Neutrophil (primary cell): ENCODE results near the gene EML6.

ENCODE experiments used
- H3K27ac ChIP-seq: fragments of 200-600 bp; sonication (generic); 2 replicates; pipeline ENCODE4 v1.5.1; 2016; ENCODE audit warnings: mild to moderate bottlenecking, moderate library complexity
- H3K27me3 ChIP-seq: fragments of 200-600 bp; sonication (generic); 2 replicates; pipeline ENCODE4 v1.6.0; 2016; ENCODE audit warnings: mild to moderate bottlenecking
- H3K36me3 ChIP-seq: fragments of 200-600 bp; sonication (generic); 2 replicates; pipeline ENCODE4 v1.5.1; 2017
- H3K4me1 ChIP-seq, 2 experiments: fragments of 200-600 bp in 1 of 2; sonication (generic) in 1 of 2; 1 replicate in 1 of 2; 2 replicates in 1 of 2; pipeline versions ENCODE4 v1.5.1 to v1.6.1; 2013 to 2016; ENCODE audit warnings: low read depth in 1 of 2, low read length in 1 of 2, mild to moderate bottlenecking in 1 of 2, moderate library complexity in 1 of 2; ENCODE audit not compliant: control insufficient read depth in 1 of 2, insufficient read depth in 1 of 2
- H3K4me3 ChIP-seq, 2 experiments: fragments of 200-600 bp in 1 of 2; sonication (generic) in 1 of 2; 1 replicate in 1 of 2; 2 replicates in 1 of 2; pipeline ENCODE4 v1.5.1; 2013 to 2016; ENCODE audit warnings: low read depth in 1 of 2, low read length in 1 of 2, mild to moderate bottlenecking in 1 of 2, moderate library complexity in 1 of 2
- H3K9me3 ChIP-seq: fragments of 200-600 bp; sonication (generic); 2 replicates; pipeline ENCODE4 v1.5.1; 2016
- TF ChIP-seq, protein P1 (sequence below): fragments of 200-600 bp; sonication (generic); IDR thresholded peaks from 2 replicates; pipeline ENCODE4 v1.5.1; 2016; ENCODE audit warnings: antibody characterized with exemption

Gene EML6

GRCh38 chr2:54755641-54756326 lies 32.3 kb downstream of the EML6 start:
- H3K27me3 ChIP-seq, result no peaks in the 10 kb centered on the region

DNA sequence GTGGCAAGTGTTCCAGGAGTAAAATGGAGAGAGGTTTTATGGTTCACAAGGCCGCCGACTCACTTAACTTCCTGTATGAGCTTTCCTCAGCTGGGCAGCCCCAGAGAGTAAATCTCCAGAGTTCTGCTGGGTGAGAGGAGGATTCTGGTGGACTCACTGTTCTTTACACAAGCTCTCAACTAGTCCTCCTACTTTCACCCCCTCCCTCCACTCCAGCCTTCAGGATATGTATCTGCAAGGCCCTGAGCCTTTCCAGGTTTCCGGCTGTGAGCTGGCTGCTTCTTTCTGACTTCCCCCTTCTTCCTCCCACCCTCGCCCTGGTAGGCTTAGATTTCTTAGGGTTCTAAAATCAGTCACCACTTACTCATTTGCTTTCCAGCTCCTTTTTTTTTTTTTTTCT lies 34.0 kb downstream of the EML6 start:
- Histone ChIP-seq H3K27ac (no peak overlapping the region), H3K4me3 (no peak overlapping the region), H3K36me3 (no peaks in the 10 kb centered on the region), H3K27me3 (no peaks in the 10 kb centered on the region), H3K4me1 (no peaks in the 10 kb centered on the region), H3K9me3 (no peaks in the 10 kb centered on the region)
- TF ChIP-seq, protein P1, sequence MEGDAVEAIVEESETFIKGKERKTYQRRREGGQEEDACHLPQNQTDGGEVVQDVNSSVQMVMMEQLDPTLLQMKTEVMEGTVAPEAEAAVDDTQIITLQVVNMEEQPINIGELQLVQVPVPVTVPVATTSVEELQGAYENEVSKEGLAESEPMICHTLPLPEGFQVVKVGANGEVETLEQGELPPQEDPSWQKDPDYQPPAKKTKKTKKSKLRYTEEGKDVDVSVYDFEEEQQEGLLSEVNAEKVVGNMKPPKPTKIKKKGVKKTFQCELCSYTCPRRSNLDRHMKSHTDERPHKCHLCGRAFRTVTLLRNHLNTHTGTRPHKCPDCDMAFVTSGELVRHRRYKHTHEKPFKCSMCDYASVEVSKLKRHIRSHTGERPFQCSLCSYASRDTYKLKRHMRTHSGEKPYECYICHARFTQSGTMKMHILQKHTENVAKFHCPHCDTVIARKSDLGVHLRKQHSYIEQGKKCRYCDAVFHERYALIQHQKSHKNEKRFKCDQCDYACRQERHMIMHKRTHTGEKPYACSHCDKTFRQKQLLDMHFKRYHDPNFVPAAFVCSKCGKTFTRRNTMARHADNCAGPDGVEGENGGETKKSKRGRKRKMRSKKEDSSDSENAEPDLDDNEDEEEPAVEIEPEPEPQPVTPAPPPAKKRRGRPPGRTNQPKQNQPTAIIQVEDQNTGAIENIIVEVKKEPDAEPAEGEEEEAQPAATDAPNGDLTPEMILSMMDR, result no peak

More at GRCh38 chr2:54755641-54756326, 32.3 kb downstream of the EML6 start:
- Histone ChIP-seq H3K9me3 (no peaks in the 10 kb centered on the region), H3K36me3 (no peaks in the 10 kb centered on the region), H3K4me1 (no peaks in the 10 kb centered on the region), H3K27ac (no peak overlapping the region), H3K4me3 (no peak overlapping the region)
- TF ChIP-seq, protein P1, result no peak

DNA sequence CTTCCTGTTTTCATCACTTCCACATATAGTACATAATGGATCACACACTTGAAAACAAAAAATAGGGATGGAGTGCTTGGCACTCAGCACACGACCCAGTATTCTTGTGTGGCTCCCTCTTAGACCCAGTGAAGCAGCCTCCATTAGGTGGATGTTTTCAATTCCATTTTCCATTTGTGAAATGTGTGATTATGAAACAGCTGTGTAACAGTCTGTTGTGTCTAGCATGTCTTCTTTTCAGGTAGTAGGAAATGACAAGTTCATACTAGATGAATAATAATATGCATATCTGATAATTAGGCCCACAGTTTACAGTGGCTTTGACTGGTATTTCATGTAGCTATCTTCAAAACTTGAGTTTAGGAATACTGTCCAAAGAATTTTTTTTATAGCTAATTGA lies 35.5 kb downstream of the EML6 start:
- Histone ChIP-seq H3K4me3 (no peak overlapping the region), H3K27ac (no peak overlapping the region), H3K4me1 (no peaks in the 10 kb centered on the region), H3K27me3 (no peaks in the 10 kb centered on the region), H3K36me3 (no peaks in the 10 kb centered on the region), H3K9me3 (no peaks in the 10 kb centered on the region)
- TF ChIP-seq, protein P1, result no peak

DNA sequence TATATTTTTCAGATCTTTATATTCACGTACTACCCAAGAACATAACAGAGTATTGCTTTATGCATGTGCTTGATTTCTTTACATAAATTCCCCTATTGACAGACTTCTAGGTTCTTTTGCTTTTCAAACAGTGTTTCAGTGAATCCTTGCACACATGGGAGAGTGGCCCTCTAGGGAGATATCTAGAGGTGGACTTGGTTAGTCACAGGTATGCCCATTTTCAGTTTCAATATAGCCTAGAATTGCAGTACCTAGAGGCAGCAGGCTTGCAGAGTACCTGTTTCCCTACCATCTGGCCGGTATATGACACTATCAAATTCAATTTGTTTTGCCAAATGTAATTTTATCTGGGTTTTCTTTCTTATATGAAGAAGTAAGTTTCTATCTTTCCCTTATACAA lies 36.8 kb downstream of the EML6 start:
- no peaks in the 10 kb centered on the region for H3K4me1 ChIP-seq
- no peaks in the 10 kb centered on the region for H3K9me3 ChIP-seq
- no peak overlapping the region for H3K4me3 ChIP-seq
- no peak overlapping the region for H3K27ac ChIP-seq
- TF ChIP-seq, protein P1, result no peak
- H3K27me3 ChIP-seq, result no peaks in the 10 kb centered on the region
- H3K36me3 ChIP-seq, result no peaks in the 10 kb centered on the region

GRCh38 chr2:54763636-54764291 lies 40.3 kb downstream of the EML6 start:
- no peaks in the 10 kb centered on the region for H3K4me1 ChIP-seq
- H3K27me3 ChIP-seq, result no peaks in the 10 kb centered on the region
- no peak overlapping the region for H3K27ac ChIP-seq
- H3K36me3 ChIP-seq, result no peaks in the 10 kb centered on the region
- no peaks in the 10 kb centered on the region for H3K9me3 ChIP-seq
- H3K4me3 ChIP-seq, result no peak overlapping the region
- TF ChIP-seq, protein P1, result no peak
